OCI-LY7 (cell line): Measurements from ENCODE around the gene DGAT2.

Source experiments
- CTCF ChIP-seq: fragments of 200-600 bp; sonication (generic); conservative IDR thresholded peaks from 2 replicates; pipeline ENCODE4 v1.5.1; 2014; ENCODE audit warnings: mild to moderate bottlenecking, antibody characterized with exemption, low read length, moderate library complexity, mixed read lengths
- EZH2phosphoT487 ChIP-seq: fragments of 200-600 bp; sonication (generic); IDR thresholded peaks from 2 replicates; pipeline ENCODE4 v1.6.1; 2018; ENCODE audit warnings: low read depth, borderline replicate concordance, mild to moderate bottlenecking, mixed run types, antibody characterized with exemption, low read length, moderate library complexity, mixed read lengths

- TF ChIP-seq EZH2phosphoT487 (no peak), CTCF (no peak)
Observed at GRCh38 chr11:75841739-75842138, 73.2 kb downstream of the DGAT2 start.
